Measurements from ENCODE around the gene TAB2. TPM values are rescaled to one million over a fixed set of nuclear protein-coding genes. Genes with fewer than 3 reads are reported as not detected.

TAB2 gene
- total RNA-seq, 4 donors from 2014 or later: 63.7 to 73.5 (median 69.2) TPM

DNA sequence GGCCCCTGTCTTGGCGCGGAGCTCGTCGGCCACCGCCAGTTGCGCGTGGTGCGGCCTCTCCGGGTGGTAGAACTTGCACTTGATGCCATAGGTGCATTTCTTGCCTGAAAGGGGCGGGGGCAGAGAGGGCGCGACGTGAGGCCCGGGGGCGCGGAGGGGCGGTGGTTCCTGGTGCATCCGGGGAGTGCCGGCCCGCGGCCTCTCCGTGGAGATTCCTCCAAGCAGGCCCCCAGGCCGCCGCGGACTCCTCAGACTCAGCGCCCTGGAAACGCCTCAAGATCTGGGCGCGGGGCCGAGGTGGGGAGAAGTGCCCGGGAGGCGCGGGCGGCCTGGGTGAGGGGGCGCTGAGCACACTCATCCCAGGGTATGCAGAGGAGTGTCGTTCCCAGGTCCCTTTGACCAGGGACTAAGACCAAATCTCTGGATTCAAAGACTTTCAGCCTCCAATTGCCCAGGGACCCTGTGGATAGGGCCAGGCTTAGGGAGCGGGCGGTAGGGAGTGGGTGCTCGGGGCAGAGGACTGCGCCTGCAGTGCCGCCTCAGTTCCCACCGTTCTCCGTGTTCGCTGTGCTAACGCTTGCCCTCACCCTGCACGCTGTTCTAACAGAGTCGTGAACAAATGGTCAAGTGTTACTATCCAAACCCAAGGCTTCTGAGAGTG is 134.0 kb downstream of the TAB2 start:
- ATAC-seq (no peak), DNase-seq (no peak)
- Histone ChIP-seq H3K27me3 (peaks cover 10 to 27% (median 17%) of the 10 kb centered on the region in 3 donors), H3K4me3 (peak overlapping the region; percentile 39 to 64 (median 49)), H3K9me3 (no peaks in the 10 kb centered on the region), H3K27ac (no peak overlapping the region), H3K36me3 (no peaks in the 10 kb centered on the region), H3K4me1 (peaks cover 21 to 25% of the 10 kb centered on the region in 2 donors)
- TF ChIP-seq, protein P1, sequence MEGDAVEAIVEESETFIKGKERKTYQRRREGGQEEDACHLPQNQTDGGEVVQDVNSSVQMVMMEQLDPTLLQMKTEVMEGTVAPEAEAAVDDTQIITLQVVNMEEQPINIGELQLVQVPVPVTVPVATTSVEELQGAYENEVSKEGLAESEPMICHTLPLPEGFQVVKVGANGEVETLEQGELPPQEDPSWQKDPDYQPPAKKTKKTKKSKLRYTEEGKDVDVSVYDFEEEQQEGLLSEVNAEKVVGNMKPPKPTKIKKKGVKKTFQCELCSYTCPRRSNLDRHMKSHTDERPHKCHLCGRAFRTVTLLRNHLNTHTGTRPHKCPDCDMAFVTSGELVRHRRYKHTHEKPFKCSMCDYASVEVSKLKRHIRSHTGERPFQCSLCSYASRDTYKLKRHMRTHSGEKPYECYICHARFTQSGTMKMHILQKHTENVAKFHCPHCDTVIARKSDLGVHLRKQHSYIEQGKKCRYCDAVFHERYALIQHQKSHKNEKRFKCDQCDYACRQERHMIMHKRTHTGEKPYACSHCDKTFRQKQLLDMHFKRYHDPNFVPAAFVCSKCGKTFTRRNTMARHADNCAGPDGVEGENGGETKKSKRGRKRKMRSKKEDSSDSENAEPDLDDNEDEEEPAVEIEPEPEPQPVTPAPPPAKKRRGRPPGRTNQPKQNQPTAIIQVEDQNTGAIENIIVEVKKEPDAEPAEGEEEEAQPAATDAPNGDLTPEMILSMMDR (IDR thresholded peaks at IDR 0.05 in 4 of 5, conservative IDR thresholded peaks at IDR 0.05 in 1 of 5): no peak
- no peak for TF ChIP-seq POLR2A (IDR thresholded peaks at IDR 0.05)
- intact Hi-C loops (cut with DNase I; ENCODE audit: low total_unique reads) (no loop called here), in situ Hi-C loops (cut with MboI; ENCODE audit: low sequenced_read_pairs in 4 of 4) (no loop called here)

DNA sequence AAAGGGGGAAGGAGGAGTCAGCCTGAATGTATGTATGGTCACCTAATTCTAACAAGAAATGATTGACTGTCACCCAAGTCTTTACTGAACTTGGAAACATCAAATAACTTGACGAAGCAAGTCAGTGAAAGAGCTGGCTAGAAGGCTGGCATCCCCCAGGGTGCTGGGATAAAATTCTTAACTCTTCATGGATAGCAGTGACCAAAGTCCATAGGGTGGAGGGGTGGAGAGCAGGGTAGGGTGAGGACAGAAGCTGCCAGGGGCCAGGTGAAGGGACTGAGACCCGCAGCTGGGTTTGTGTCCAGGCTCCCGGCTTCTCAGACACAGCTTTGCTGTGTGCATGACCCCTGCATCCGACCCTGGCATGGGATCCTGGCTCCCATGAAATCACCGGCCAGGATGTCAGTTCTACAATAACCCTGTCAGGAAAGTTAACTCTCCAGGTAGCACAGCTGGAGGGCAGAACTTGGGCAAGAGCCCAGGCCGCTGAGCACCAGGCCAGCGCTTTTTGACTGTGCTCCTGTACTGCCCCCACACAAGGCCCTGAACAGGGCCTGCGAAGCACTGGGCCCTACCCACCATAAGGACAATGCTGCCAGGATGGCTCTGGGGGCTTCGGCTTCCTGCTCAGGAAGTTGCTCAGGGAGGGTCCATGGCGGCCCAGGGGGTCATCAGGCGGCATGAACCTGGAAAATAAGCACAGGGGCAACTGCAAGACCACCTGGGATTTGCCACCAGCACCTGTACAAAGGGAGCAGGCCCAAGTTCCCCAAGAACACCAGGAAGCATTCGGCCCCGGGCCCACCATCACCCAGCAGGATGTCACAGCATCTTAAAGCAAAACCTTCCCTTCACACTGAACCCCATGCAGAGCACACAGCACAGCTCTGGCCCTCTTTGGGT is 134.8 kb downstream of the TAB2 start:
- no peak overlapping the region for H3K27ac ChIP-seq
- in situ Hi-C loops (cut with MboI; ENCODE audit: low sequenced_read_pairs in 4 of 4): no loop called here
- no peaks in the 10 kb centered on the region for H3K9me3 ChIP-seq
- H3K4me3 ChIP-seq: no peak overlapping the region
- ATAC-seq (no peak), DNase-seq (no peak)
- peaks cover 23 to 25% of the 10 kb centered on the region in 2 donors for H3K4me1 ChIP-seq
- TF ChIP-seq POLR2A (IDR thresholded peaks at IDR 0.05): no peak
- TF ChIP-seq, protein P1 (IDR thresholded peaks at IDR 0.05 in 4 of 5, conservative IDR thresholded peaks at IDR 0.05 in 1 of 5): no peak
- H3K36me3 ChIP-seq: no peaks in the 10 kb centered on the region
- H3K27me3 ChIP-seq: peaks cover 10 to 23% (median 17%) of the 10 kb centered on the region in 3 donors
- intact Hi-C loops (cut with DNase I; ENCODE audit: low total_unique reads): no loop called here

DNA sequence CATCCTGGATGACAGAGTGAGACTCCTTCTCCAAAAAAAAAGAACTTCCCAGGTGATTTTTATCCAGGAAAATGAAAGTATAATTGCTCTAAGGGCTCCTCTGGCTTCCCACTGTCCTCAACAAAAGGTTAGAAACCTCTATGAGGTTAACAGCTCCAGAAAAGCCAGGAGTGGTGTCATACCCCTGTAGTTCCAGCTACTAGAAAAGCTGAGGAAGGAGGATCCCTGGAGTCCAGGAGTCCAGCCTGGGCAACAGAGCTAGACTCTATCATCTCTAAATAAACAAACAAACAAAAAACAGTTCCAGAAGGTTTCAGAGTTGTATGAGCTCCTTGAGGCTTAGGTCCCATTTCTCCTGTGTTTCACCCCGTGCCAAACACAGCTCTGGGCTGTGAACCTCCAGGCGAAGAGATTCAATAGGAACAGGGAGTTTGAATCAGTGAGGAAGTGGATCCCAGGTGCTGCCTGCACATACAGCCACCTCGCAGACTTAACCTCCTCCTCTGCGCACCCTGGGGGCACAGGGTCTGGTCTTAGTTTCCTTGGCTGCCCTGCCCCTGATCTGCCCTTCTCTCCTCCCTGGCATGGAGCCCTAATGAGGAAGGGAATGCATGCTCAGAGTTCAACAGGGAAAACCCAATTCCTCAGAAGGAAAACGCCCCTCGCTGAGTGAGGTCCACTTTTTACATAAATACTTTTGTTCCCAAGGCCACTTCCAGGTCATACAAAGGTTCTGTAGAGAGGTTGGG is 136.3 kb downstream of the TAB2 start:
- H3K36me3 ChIP-seq: no peaks in the 10 kb centered on the region
- H3K27ac ChIP-seq: peak overlapping the region; percentile 66 to 78 (median 72)
- H3K9me3 ChIP-seq: no peaks in the 10 kb centered on the region
- intact Hi-C loops (cut with DNase I; ENCODE audit: low total_unique reads): no loop called here
- peaks cover 10 to 21% (median 13%) of the 10 kb centered on the region in 3 donors for H3K27me3 ChIP-seq
- H3K4me1 ChIP-seq: peaks cover 25 to 28% of the 10 kb centered on the region in 2 donors
- in situ Hi-C loops (cut with MboI; ENCODE audit: low sequenced_read_pairs in 4 of 4): no loop called here
- H3K4me3 ChIP-seq: peak overlapping the region in 1 of 4 donors; percentile 7
- DNase-seq: no peak
- TF ChIP-seq, protein P1 (IDR thresholded peaks at IDR 0.05 in 4 of 5, conservative IDR thresholded peaks at IDR 0.05 in 1 of 5): no peak
- TF ChIP-seq POLR2A (IDR thresholded peaks at IDR 0.05): no peak
- ATAC-seq: no peak

DNA sequence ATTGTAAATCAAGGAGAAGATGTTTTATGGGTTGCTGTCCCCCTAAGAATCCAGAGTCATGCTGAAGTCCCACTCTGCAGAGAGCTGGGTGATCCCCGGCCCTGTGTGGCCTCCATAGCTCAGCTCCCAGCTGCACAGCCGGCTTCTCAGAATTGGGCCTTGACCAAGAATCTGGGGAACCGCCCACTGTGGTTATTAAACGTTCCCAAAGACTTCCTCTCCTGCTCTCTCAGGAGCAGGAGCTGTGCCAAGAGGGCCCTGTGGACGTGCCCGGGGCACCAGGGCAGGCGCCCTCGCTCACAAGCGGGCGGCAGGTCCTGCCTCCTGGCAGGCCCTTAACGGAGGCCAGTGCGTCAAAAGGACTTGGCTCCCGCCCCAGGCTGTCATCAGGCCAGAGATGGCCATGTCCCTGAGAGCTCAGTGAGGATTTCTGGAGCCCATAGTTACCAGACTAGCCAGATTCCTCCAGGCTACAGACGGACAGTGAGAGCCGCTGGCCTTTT is 136.9 kb downstream of the TAB2 start:
- Histone ChIP-seq H3K27ac (peak overlapping the region; percentile 66 to 78 (median 72)), H3K9me3 (no peaks in the 10 kb centered on the region), H3K4me3 (peak overlapping the region in 2 of 4 donors; percentile 7 to 9), H3K4me1 (peaks cover 25 to 28% of the 10 kb centered on the region in 2 donors), H3K27me3 (peaks cover 10 to 16% (median 13%) of the 10 kb centered on the region in 3 donors), H3K36me3 (no peaks in the 10 kb centered on the region)
- in situ Hi-C loops (cut with MboI; ENCODE audit: low sequenced_read_pairs in 4 of 4) (no loop called here), intact Hi-C loops (cut with DNase I; ENCODE audit: low total_unique reads) (no loop called here)
- TF ChIP-seq POLR2A (IDR thresholded peaks at IDR 0.05): no peak
- TF ChIP-seq, protein P1 (IDR thresholded peaks at IDR 0.05 in 4 of 5, conservative IDR thresholded peaks at IDR 0.05 in 1 of 5): no peak
- ATAC-seq: peak; percentile 93 to 95
- DNase-seq: peak; percentile 81 to 96
